Thoracic aorta (tissue), 2 donors: ENCODE measurements around the gene IL26. TPM values are rescaled to one million over a fixed set of nuclear protein-coding genes. Genes with fewer than 3 reads are reported as not detected.

Experiments
- ATAC-seq: fragments of 150-250 bp; one replicate; pipeline ENCODE4 v1.8.0; 2017; ENCODE audit warnings: low read depth; ENCODE audit not compliant: insufficient number of reproducible peaks, low FRiP score
- DNase-seq: peaks from one replicate; pipeline ENCODE4 v3.0.0-alpha.2; 2020; ENCODE audit warnings: low spot score
- H3K27ac ChIP-seq, 2 donors: fragments of 200-600 bp; sonication (generic); 1 replicate in 1 of 2; 2 replicates in 1 of 2; pipeline ENCODE4 v1.5.1; 2016; ENCODE audit warnings: mild to moderate bottlenecking in 2 of 2, moderate library complexity in 2 of 2
- H3K27me3 ChIP-seq: fragments of 200-600 bp; sonication (generic); replicated peaks from 2 replicates; pipeline ENCODE4 v1.6.0; 2016; ENCODE audit warnings: mild to moderate bottlenecking; ENCODE audit not compliant: insufficient read depth
- H3K36me3 ChIP-seq: fragments of 200-600 bp; sonication (generic); one replicate; pipeline ENCODE4 v1.5.1; 2016
- H3K4me1 ChIP-seq, 2 donors: fragments of 200-600 bp; sonication (generic); 1 replicate in 1 of 2; 2 replicates in 1 of 2; pipeline versions ENCODE4 v1.5.1 to v1.6.0; 2016; ENCODE audit warnings: low read depth in 2 of 2, mild to moderate bottlenecking in 1 of 2; ENCODE audit not compliant: control insufficient read depth in 1 of 2
- H3K4me3 ChIP-seq: fragments of 200-600 bp; sonication (generic); 2 replicates; pipeline ENCODE4 v1.5.1; 2016; ENCODE audit warnings: mild to moderate bottlenecking
- H3K9me3 ChIP-seq: fragments of 200-600 bp; sonication (generic); 2 replicates; pipeline ENCODE4 v1.5.1; 2016
- CTCF ChIP-seq: fragments of 200-600 bp; sonication (generic); IDR thresholded peaks from one replicate; pipeline ENCODE4 v1.5.1; 2019; ENCODE audit warnings: antibody characterized with exemption
- total RNA-seq, 2 donors: library from RNA; depleted of rRNA; stranded (reverse); fragments of >200 nt; gene quantifications; one replicate each; pipeline versions ENCODE4 v1.1.0 to v1.2.3, GENCODE V29; 2016

Gene IL26
- total RNA-seq, 2 donors from 2014 or later, result not detected

DNA sequence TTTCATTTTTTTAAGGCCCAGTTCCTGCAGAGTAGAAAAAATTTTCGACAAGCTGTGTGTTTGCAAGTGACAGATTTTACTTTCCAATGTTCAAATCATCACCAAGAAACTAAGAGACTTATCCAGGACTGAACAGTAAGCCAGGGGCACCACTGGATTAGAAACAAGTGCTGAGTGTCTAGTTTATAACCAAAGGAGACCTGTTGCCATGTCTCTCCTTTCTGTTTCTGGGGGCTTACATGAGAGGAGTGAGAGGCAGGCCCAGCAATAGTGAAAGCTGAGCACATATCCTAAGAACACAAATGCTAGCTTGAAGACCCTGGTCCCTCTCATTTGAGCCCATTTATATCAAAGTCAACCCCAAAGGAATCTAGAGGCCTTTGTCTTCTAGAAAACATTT, 69.0 kb downstream of the IL26 start:
- H3K36me3 ChIP-seq, result no peaks in the 10 kb centered on the region
- no peak for TF ChIP-seq CTCF
- H3K27me3 ChIP-seq, result no peaks in the 10 kb centered on the region
- no peaks in the 10 kb centered on the region for H3K9me3 ChIP-seq
- ATAC-seq (no peak), DNase-seq (no peak)
- H3K4me1 ChIP-seq, result no peaks in the 10 kb centered on the region
- no peak overlapping the region for H3K4me3 ChIP-seq
- no peak overlapping the region for H3K27ac ChIP-seq

- Histone ChIP-seq H3K9me3 (no peaks in the 10 kb centered on the region), H3K27ac (no peak overlapping the region), H3K4me3 (no peak overlapping the region), H3K27me3 (no peaks in the 10 kb centered on the region), H3K4me1 (no peaks in the 10 kb centered on the region), H3K36me3 (no peaks in the 10 kb centered on the region)
- TF ChIP-seq CTCF, result no peak
- ATAC-seq (no peak), DNase-seq (no peak)
Observed at GRCh38 chr12:68154779-68155178, 70.8 kb downstream of the IL26 start.

Other genes starting within 250 kb of the IL26 start
- under 1 TPM in 1 of 2 donors, not detected in 1; 0.92 TPM for gene IFNG-AS1, start 236.4 kb downstream of the IL26 start, total RNA-seq
- gene IFNG, start 66.1 kb downstream of the IL26 start, total RNA-seq, result not detected
- gene IL22, start 27.8 kb upstream of the IL26 start, total RNA-seq, result not detected
- gene MDM1, start 106.6 kb upstream of the IL26 start, total RNA-seq, result 10 to 100 TPM; 13.4 to 17.1 TPM